Lung (tissue), 12 donors: ENCODE results near the gene FNDC11. TPM values are rescaled to one million over a fixed set of nuclear protein-coding genes. Genes with fewer than 3 reads are reported as not detected.

Experiments
- ATAC-seq: fragments of 200-7000 bp; cut with Tn5 transposase; one replicate; pipeline ENCODE4 v1.9.1; 2020; ENCODE audit warnings: moderate number of reproducible peaks; ENCODE audit not compliant: insufficient read depth, low FRiP score
- DNase-seq, 3 donors: peaks; one replicate each; pipeline ENCODE4 v3.0.0-alpha.2; 2013 to 2017
- H3K27ac ChIP-seq, 2 donors: one replicate each; pipeline ENCODE4 v1.5.1; 2013; ENCODE audit warnings: mild to moderate bottlenecking in 2 of 2, moderate library complexity in 2 of 2, control low read depth in 1 of 2, inconsistent platforms in 1 of 2, low read depth in 1 of 2, low read length in 1 of 2
- H3K27me3 ChIP-seq, 3 donors: one replicate each; pipeline ENCODE4 v1.5.1; 2013; ENCODE audit warnings: low read length in 2 of 3; ENCODE audit not compliant: control insufficient read depth in 3 of 3, insufficient read depth in 3 of 3
- H3K36me3 ChIP-seq, 4 donors: one replicate each; pipeline ENCODE4 v1.5.1; 2013; ENCODE audit warnings: low read length in 4 of 4, mild to moderate bottlenecking in 1 of 4, moderate library complexity in 1 of 4; ENCODE audit not compliant: control insufficient read depth in 4 of 4, insufficient read depth in 4 of 4
- H3K4me1 ChIP-seq, 5 donors: one replicate each; pipeline ENCODE4 v1.5.1; 2013; ENCODE audit warnings: low read length in 5 of 5, mild to moderate bottlenecking in 2 of 5, moderate library complexity in 1 of 5; ENCODE audit not compliant: control insufficient read depth in 5 of 5, insufficient read depth in 5 of 5
- H3K4me3 ChIP-seq: one replicate; pipeline ENCODE4 v1.5.1; 2013; ENCODE audit warnings: mild to moderate bottlenecking, control low read depth, moderate library complexity
- H3K9ac ChIP-seq, 2 donors: one replicate each; pipeline ENCODE4 v1.5.1; 2013; ENCODE audit warnings: low read length in 2 of 2, control low read depth in 1 of 2; ENCODE audit not compliant: insufficient read depth in 1 of 2
- H3K9me3 ChIP-seq, 4 donors: one replicate each; pipeline ENCODE4 v1.5.1; 2013; ENCODE audit warnings: low read length in 3 of 4, mild to moderate bottlenecking in 1 of 4, moderate library complexity in 1 of 4; ENCODE audit not compliant: control insufficient read depth in 4 of 4, insufficient read depth in 3 of 4
- CTCF ChIP-seq: IDR thresholded peaks from 2 replicates; pipeline ENCODE4 v1.5.1; 2012; ENCODE audit warnings: mild to moderate bottlenecking; ENCODE audit errors: control extremely low read depth, extremely low read depth
- WGBS, 2 donors: extraction: QIAGEN DNeasy Blood & Tissue Kit; methylation state at CpG; one replicate each; pipeline ENCODE4 v1.1.7; 2013; 5-methylcytosine and 5-hydroxymethylcytosine counted together
- polyA plus RNA-seq, 2 donors: library from polyadenylated mRNA; stranded (reverse); fragments of 200-250 nt; gene quantifications; one replicate each; pipeline ENCODE4 v1.2.1, GENCODE V29; 2013
- total RNA-seq, 2 donors: library from RNA; depleted of rRNA in 1 of 2; stranded (reverse); fragments of >200 nt in 1 of 2; gene quantifications; one replicate each; pipeline ENCODE4 v1.2.1, GENCODE V29; 2014 to 2021
- donor health status: control.
- donor health status: control.
- donor health status: Bipolar disorder and iron deficiency.
- donor health status: healthy.
- donor health status: DM: yes; HTN: yes; CAD: no.

Gene FNDC11
- total and polyA plus RNA-seq, 4 donors = 1.0 to 3.2 (median 2.3) TPM

DNA sequence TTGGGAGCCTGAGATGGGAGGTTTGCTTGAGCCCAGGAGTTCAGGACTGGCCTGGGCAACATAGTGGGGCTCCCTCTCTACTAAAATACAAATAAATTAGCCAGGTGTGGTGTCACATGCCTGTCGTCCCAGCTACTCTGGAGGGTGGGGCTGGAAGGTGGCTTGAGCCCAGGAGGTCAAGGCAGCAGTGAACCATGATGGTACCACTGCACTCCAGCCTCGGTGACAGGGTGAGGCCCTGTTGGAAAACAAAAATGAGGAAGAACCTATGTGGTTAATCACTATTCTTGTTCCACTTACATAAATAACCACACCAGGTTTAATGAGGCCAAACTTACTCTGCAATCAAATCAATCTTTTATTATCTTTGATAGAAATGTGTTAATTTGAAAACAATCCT, 28.0 kb upstream of the FNDC11 start:
- Histone ChIP-seq H3K27me3 (no peaks in the 10 kb centered on the region), H3K36me3 (peaks cover 0 to 22% (median 14%) of the 10 kb centered on the region in 4 donors), H3K4me1 (peaks cover 0 to 21% (median 7%) of the 10 kb centered on the region in 5 donors), H3K9me3 (peaks cover 0 to 5% (median 0%) of the 10 kb centered on the region in 4 donors), H3K9ac (no peak overlapping the region), H3K27ac (no peak overlapping the region), H3K4me3 (no peak overlapping the region)
- TF ChIP-seq CTCF = no peak
- ATAC-seq (no peak), DNase-seq (peak in 1 of 3 donors; percentile 16)
- 10 to 25% methylated on average over 2 of the region's 2 CpGs for WGBS, 2 donors

GRCh38 chr20:63527184-63527583, 26.8 kb upstream of the FNDC11 start:
- peaks cover 0 to 5% (median 0%) of the 10 kb centered on the region in 4 donors for H3K9me3 ChIP-seq
- H3K36me3 ChIP-seq = peaks cover 0 to 12% (median 10%) of the 10 kb centered on the region in 4 donors
- TF ChIP-seq CTCF = no peak
- WGBS, 2 donors = 86 to 90% methylated on average over 9 of the region's 9 CpGs
- H3K4me1 ChIP-seq = peaks cover 0 to 13% (median 4%) of the 10 kb centered on the region in 5 donors
- no peak overlapping the region for H3K27ac ChIP-seq
- DNase-seq = peak in 1 of 3 donors; percentile 12
- H3K27me3 ChIP-seq = peaks cover 0 to 4% (median 3%) of the 10 kb centered on the region in 3 donors
- no peak overlapping the region for H3K4me3 ChIP-seq
- H3K9ac ChIP-seq = no peak overlapping the region
- no peak for ATAC-seq

- H3K27ac ChIP-seq = no peak overlapping the region
- H3K9ac ChIP-seq = no peak overlapping the region
- H3K4me3 ChIP-seq = no peak overlapping the region
- no peaks in the 10 kb centered on the region for H3K36me3 ChIP-seq
- H3K9me3 ChIP-seq = no peaks in the 10 kb centered on the region
- peaks cover 0 to 7% (median 3%) of the 10 kb centered on the region in 3 donors for H3K27me3 ChIP-seq
- ATAC-seq (no peak), DNase-seq (peak in 1 of 3 donors; percentile 11)
- no peak for TF ChIP-seq CTCF
- 75 to 88% methylated on average over 26 to 27 of the region's 27 CpGs for WGBS, 2 donors
- H3K4me1 ChIP-seq = peaks cover 0 to 6% (median 0%) of the 10 kb centered on the region in 5 donors
These were observed 24.6 kb upstream of the FNDC11 start for GRCh38 chr20:63529180-63529860.
